Stimulated activated CD4-positive, alpha-beta T cell treated with anti-CD3 and anti-CD28 coated beads, Interleukin-15, amount 100 ng/mL, for 1 hour (primary cell): ENCODE results near the gene CSN1S1.

Experiments used
- DNase-seq, 2 donors: peaks; one replicate each; pipeline ENCODE4 v3.0.0-alpha.2; 2020; ENCODE audit warnings: low read depth in 1 of 2, low spot score in 1 of 2

CSN1S1 gene

DNA sequence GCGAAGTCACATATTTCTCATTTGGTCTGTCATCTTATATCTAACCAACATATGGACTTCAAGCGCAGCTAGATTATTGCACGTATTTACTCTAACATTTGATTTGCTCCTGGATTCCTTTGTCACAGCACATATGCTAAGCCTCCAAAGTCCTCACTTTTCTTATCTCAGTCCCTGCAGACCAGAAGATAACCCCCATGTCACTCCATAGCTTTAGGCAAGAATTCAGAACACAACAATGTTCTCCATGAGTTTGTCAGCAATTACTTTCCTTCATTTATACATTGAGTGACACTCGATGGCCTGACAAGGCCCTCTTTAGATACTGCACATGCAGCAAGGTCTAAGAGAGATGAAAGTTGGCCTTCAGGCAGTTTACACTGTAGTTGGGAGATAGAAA, 60.1 kb downstream of the CSN1S1 start:
- DNase-seq = no peak

DNA sequence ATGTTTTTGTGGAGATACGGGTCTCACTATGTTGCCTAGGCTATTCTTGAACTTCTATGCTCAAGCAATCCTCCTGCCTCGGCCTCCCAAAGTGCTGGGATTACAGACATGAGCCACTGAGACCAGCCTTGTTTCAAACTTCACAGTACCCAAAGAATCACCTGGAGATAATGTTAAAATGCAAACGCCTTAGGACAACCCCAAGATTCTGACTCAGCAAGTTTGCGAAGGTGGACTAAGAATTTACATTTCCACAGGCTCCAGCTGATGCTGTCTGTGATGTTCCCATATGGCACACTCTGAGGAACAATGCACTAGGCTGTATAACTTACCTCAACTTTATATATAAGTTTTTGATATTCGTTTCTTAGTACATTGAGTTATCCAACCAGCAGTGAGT, 63.9 kb downstream of the CSN1S1 start:
- DNase-seq = no peak

DNA sequence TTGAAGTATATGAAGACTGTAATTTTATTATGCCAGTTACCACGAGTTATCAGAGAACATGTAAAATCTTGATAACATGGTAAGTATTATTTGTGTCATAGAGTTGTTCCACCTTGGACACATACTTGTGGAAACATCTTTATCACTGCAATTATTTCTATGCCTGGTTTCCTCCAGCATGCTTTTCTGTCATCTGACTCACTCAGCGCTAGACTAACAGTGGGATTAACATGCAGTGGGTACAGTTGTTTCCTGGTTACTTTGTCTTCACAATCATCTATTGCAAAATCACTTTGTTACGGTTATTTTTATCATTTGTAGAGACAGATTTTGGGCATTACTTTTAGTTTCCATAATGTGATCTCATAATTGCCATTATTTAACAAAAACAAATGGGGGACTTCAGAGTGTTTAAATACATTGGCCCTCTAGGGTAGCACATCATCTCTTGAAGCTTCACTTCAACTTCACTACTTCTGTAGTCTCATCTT, 64.7 kb downstream of the CSN1S1 start, which contains the start of gene STATH:
Gene STATH (plus strand): TSS at position 441 of the 491 bp plus-strand sequence. CDS start 2,472 bp downstream, outside the sequence.
- DNase-seq = no peak
